Thoracic aorta (tissue), 2 donors: ENCODE results near the gene MLH1. TPM values are rescaled to one million over a fixed set of nuclear protein-coding genes. Genes with fewer than 3 reads are reported as not detected.

Experiments
- ATAC-seq: fragments of 150-250 bp; one replicate; pipeline ENCODE4 v1.8.0; 2017; ENCODE audit warnings: low read depth; ENCODE audit not compliant: insufficient number of reproducible peaks, low FRiP score
- DNase-seq: peaks from one replicate; pipeline ENCODE4 v3.0.0-alpha.2; 2020; ENCODE audit warnings: low spot score
- H3K27ac ChIP-seq, 2 donors: fragments of 200-600 bp; sonication (generic); 1 replicate in 1 of 2; 2 replicates in 1 of 2; pipeline ENCODE4 v1.5.1; 2016; ENCODE audit warnings: mild to moderate bottlenecking in 2 of 2, moderate library complexity in 2 of 2
- H3K27me3 ChIP-seq: fragments of 200-600 bp; sonication (generic); replicated peaks from 2 replicates; pipeline ENCODE4 v1.6.0; 2016; ENCODE audit warnings: mild to moderate bottlenecking; ENCODE audit not compliant: insufficient read depth
- H3K36me3 ChIP-seq: fragments of 200-600 bp; sonication (generic); one replicate; pipeline ENCODE4 v1.5.1; 2016
- H3K4me1 ChIP-seq, 2 donors: fragments of 200-600 bp; sonication (generic); 1 replicate in 1 of 2; 2 replicates in 1 of 2; pipeline versions ENCODE4 v1.5.1 to v1.6.0; 2016; ENCODE audit warnings: low read depth in 2 of 2, mild to moderate bottlenecking in 1 of 2; ENCODE audit not compliant: control insufficient read depth in 1 of 2
- H3K4me3 ChIP-seq: fragments of 200-600 bp; sonication (generic); 2 replicates; pipeline ENCODE4 v1.5.1; 2016; ENCODE audit warnings: mild to moderate bottlenecking
- H3K9me3 ChIP-seq: fragments of 200-600 bp; sonication (generic); 2 replicates; pipeline ENCODE4 v1.5.1; 2016
- CTCF ChIP-seq: fragments of 200-600 bp; sonication (generic); IDR thresholded peaks from one replicate; pipeline ENCODE4 v1.5.1; 2019; ENCODE audit warnings: antibody characterized with exemption
- total RNA-seq, 2 donors: library from RNA; depleted of rRNA; stranded (reverse); fragments of >200 nt; gene quantifications; one replicate each; pipeline versions ENCODE4 v1.1.0 to v1.2.3, GENCODE V29; 2016

Gene MLH1
- total RNA-seq, 2 donors from 2014 or later: 33.6 to 75.6 TPM

DNA sequence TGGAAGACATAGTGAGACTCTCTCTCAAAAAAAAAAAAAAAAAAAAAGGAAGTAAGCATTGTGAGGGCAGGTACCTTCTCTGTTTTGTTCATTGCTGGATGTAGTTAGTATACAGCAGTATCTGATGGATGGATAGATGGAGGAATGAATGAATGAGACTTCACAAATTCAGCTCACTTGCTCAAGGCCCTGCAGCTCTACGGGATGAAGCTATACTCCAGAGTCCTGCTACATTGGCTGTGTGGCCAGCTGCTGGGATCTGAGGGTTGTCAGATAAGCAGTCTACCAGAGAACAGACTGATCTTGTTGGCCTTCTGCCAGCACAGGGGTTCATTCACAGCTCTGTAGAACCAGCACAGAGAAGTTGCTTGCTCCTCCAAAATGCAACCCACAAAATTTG lies 35.0 kb downstream of the MLH1 start:
- no peak for ATAC-seq
- H3K9me3 ChIP-seq: no peaks in the 10 kb centered on the region
- H3K4me1 ChIP-seq: peaks cover 20 to 75% of the 10 kb centered on the region in 2 donors
- H3K27ac ChIP-seq: peak overlapping the region; percentile 37 to 55
- H3K4me3 ChIP-seq: no peak overlapping the region
- H3K27me3 ChIP-seq: no peaks in the 10 kb centered on the region
- TF ChIP-seq CTCF: no peak
- H3K36me3 ChIP-seq: peaks cover 4% of the 10 kb centered on the region
- DNase-seq: no peak

DNA sequence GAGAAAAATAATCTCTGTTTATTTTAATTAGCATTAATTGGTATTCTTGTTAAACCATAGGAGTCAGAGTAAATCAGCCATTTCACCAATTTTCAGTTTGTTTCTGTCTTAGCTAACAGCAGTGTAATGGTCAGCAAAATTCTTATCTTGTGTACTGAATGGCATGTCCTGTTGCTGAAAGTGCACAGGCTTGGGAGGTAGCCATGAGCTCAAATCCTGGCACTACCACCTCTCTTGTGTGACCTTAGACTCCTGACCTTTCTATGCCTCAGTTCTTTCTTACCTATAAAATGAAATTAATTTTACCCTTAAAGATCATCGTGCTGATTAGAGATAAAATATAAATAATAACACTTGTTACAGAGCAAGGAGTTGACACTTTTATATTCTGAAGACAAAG lies 35.8 kb downstream of the MLH1 start:
- Histone ChIP-seq H3K27ac (peak overlapping the region; percentile 37 to 55), H3K27me3 (no peaks in the 10 kb centered on the region), H3K4me3 (no peak overlapping the region), H3K9me3 (no peaks in the 10 kb centered on the region), H3K4me1 (peaks cover 20 to 78% of the 10 kb centered on the region in 2 donors), H3K36me3 (no peaks in the 10 kb centered on the region)
- DNase-seq (no peak), ATAC-seq (no peak)
- TF ChIP-seq CTCF: no peak

DNA sequence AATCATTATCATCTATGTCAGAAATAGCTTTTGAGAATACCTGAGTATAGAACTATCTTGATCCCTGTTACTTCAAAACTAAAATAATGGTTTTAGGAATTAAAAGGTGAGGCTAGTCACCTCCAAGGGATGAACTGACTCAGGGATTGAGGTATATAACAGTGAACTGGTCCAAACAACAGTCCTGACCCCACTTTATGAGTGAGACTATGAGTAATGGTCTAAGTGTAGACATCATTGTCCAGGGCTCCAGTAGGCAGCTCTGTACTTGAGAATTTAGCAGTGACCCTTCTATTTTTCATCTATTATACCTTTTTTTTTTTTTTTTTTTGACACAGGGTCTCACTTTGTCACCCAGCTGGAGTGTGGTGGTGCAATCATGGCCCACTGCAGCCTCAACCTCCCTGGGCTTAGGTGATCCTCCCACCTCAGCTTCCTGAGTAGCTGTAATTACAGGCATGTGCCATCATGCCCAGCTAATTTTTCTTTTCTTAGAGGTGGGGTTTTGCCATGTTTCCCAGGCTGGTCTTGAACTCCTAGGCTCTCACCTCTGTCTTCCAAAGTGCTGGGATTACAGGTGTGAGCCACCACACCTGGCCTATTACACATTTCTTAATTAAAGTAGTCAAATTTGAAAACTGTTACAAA lies 36.3 kb downstream of the MLH1 start:
- peak overlapping the region; percentile 49 to 55 for H3K27ac ChIP-seq
- no peak for TF ChIP-seq CTCF
- DNase-seq (no peak), ATAC-seq (no peak)
- no peaks in the 10 kb centered on the region for H3K36me3 ChIP-seq
- no peak overlapping the region for H3K4me3 ChIP-seq
- H3K4me1 ChIP-seq: peaks cover 20 to 76% of the 10 kb centered on the region in 2 donors
- H3K9me3 ChIP-seq: no peaks in the 10 kb centered on the region
- H3K27me3 ChIP-seq: no peaks in the 10 kb centered on the region

GRCh38 chr3:37030588-37030987 lies 37.3 kb downstream of the MLH1 start:
- Histone ChIP-seq H3K4me1 (peaks cover 20 to 72% of the 10 kb centered on the region in 2 donors), H3K27me3 (no peaks in the 10 kb centered on the region), H3K36me3 (no peaks in the 10 kb centered on the region), H3K27ac (peak overlapping the region; percentile 49 to 55), H3K4me3 (no peak overlapping the region), H3K9me3 (no peaks in the 10 kb centered on the region)
- TF ChIP-seq CTCF: no peak
- ATAC-seq: no peak
- DNase-seq: no peak

DNA sequence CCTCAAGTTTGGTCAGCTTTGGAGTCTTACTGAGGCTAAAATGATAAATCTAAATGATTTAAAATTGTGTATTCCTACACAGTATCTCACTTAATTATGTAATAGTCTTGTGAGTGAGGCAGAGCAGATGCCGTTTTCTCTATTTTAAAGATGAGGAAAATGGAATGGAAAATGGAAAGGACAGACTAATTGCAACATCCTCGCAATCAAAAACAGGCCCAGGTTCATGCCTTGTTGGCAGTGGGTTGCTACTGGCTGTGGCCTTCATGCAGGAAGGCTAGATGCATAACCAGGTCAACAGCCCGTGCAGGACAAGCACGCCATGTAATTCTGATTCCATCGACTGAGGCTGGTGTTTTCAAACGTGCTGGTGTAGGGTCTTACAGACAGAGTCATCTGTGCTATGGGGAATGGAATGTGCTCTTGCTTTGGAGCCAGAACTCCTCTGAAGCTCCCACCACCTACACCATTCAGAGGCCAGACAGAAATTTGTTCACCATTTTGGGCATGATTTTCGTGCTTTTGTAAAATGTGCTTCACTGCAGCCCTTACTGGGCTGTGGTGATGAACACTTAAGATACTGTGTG lies 37.9 kb downstream of the MLH1 start:
- peaks cover 20 to 66% of the 10 kb centered on the region in 2 donors for H3K4me1 ChIP-seq
- peak overlapping the region; percentile 55 to 73 for H3K27ac ChIP-seq
- no peak for TF ChIP-seq CTCF
- no peak for DNase-seq
- ATAC-seq: no peak
- H3K36me3 ChIP-seq: no peaks in the 10 kb centered on the region
- no peaks in the 10 kb centered on the region for H3K27me3 ChIP-seq
- H3K4me3 ChIP-seq: no peak overlapping the region
- no peaks in the 10 kb centered on the region for H3K9me3 ChIP-seq
